HTERT RPE-1 (cell line): ENCODE measurements around the gene LPAR3.
"Not testable (repeated sequence)": the region's sequence is repeated elsewhere in the genome, so short reads cannot be mapped to it uniquely, and the experiment has no call there.

Experiments used
- in situ Hi-C: fragments of 300-500 bp; cut with MboI; formaldehyde crosslinking; loops from 4 replicates; pipeline ENCODE4 v1.14.3; 2020; ENCODE audit warnings: low sequenced_read_pairs

The LPAR3 gene

DNA sequence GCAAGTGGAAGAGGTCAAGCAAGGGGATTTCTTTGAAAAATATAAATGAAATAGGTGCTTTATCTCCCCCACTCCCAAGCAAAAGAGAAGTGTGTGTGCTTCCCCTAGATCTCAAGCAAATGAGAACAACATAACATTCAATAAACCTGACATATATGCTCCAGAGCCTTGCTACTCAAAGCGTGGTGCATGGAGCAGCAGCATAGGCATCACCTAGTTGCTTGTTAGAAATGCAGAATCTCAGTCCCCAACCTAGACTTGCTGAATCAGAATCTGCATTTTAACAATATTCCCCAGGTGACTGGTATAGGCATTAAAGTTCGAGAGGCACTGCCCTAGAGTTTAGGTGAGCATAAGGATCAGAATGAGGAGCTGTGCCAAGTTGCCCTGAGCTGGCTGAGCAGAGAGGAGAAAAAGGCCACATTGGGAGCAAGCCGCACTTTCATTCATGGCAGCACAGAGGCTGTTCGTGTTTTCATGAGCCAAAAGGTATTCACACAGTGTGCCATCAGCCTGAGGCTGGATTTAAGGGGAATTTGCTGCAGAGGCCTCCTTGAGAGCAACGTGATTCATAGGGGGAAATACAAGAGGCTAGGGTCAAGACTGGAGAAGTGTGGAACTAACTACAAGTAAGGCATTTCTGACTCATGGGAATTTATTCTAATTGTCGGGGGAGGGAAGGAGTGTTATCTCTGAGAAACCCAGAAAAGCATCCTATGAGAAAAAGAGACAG is 14.3 kb upstream of the LPAR3 start:
- in situ Hi-C loops = no loop called here

DNA sequence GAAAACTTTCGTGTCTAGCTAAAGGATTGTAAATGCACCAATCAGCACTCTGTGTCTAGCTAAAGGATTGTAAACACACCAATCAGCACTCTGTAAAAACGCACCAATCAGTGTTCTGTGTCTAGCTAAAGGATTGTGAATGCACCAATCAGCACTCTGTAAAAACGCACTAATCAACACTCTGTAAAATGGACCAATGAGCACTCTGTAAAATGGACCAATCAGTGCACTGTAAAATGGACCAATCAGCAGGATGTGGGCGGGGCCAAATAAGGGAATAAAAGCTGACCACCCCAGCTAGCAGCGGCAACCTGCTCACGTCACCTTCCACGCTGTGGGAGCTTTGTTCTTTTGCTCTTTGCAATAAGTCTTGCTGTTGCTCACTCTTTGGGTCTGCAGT is 9.7 kb upstream of the LPAR3 start:
- in situ Hi-C loops = not testable (repeated sequence)

GRCh38 chr1:84899969-84900368 is 7.0 kb upstream of the LPAR3 start:
- in situ Hi-C loops = no loop called here

- in situ Hi-C loops = no loop called here
These were observed 3.3 kb upstream of the LPAR3 start for GRCh38 chr1:84896279-84896678.

DNA sequence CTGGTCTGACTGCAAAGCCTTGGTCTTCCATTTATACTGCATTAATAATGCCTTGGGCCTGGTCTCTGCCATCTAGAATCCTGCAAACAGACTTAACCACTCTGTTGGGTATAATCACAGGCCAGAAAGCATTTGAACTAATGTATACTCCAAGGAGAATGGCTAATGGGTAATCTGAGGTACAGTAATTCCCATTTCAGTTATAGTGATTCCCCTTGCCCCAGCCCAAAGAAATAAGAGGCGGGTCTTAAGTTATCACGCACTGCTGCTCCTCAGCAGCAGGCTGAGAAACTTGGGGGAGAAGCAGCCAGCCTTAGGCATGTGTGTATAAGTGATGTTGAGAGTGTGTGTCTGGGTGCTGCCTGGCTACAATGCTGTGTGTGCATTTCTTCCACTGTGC is 2.4 kb downstream of the LPAR3 start:
- in situ Hi-C loops = no loop called here

DNA sequence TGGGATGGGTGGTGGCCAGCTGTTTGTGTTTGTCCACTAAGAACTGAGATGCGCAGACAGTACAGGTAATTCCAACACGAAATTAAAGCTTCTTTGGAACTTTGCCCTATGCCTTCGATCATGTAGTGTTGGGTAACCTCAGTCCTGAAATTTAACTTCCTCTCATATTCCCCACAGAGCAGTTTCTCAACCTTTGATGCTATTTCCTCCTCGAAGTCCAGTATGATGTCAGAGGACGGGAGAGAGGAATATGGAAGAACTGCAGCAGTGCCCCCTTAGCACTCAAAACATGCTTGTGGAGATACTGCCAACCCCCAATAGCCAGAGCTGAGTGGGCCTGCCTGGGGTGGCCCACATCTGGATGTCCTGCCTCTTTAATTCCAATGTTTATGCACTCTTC is 3.6 kb downstream of the LPAR3 start:
- in situ Hi-C loops = no loop called here

- in situ Hi-C loops = no loop called here
These were observed 4.3 kb downstream of the LPAR3 start for GRCh38 chr1:84888753-84889152.

DNA sequence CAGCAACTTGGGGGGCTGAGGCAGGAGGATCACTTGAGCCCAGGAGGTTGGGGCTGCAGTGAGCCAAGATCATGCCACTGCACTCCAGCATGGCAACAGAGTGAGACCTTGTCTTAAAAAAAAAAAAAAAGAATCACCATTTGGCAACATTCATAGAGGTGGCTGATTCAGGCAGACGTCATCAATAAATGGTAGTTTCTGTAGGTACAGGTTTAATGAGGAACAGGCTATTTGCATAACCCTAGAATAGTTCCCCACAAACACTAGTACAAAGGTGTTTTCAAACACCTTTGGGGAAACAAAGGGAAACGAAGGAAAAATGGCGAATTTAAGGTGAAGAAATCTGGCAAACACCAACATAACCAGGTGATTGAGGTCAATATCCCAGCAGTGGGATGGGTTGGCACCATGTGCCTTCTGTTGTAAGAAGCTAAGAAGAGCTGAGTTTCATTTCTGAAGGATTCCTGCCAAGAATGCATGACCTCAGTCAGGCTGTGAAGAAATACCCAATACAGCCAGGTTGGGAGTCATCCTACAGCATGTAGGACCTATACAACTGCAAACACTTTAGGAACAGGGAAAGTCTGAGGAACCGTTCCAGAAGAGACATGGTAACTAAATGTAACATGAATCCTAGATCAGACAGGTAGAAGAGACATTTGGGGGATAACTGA is 5.6 kb downstream of the LPAR3 start:
- in situ Hi-C loops = no loop called here

- in situ Hi-C loops = no loop called here
These were observed 7.5 kb downstream of the LPAR3 start for GRCh38 chr1:84885469-84885868.

DNA sequence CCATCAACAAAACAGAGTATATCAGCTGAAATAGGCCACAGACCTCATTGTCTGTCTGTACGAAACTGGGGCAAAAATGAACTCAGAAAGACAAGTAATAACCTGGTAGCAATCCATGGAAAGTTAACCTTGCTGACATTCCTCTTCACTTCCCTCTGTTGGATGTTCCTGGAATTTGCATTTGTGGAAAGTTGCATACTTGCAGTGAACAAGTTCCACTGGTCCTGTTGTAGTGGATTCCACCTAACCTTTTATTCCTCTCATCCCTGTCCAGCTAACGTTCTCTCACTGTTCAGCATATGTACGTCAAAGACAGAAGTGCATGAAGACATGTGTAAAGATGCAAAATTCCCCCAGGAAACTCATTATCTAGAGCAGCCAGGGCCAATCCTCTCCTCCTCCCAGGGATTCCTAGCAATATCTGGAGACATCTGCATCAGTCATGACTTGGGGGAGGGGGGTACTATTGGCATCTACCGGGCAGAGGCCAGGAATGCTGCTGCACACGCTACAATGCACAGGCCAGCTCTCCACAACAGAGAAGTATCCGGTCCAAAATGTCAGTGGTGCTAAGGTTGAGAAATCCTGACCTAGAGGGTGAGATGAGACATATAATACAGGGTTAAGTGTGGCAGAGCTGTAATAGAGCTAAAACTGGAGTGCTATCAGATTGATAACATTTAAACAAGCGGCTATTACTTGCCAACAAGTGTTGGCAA is 8.2 kb downstream of the LPAR3 start:
- in situ Hi-C loops = no loop called here

DNA sequence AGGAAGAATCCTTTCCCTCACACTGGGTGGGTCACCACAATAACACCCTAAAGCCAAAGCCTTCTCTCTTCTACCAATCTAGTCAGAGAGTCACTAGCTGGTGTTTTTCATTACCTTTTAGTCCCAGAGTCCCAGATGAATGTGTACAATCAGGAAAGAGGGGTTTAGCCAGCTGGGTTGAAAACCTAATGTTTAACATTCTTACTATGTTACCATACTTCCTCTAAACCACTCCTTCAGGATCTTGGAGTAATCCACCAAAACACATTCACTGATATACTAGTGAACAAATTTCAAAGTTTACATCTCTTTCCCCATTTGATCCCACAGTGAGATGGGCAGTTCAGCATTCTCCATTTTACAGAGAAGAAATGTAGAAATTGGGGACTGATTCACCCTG is 9.7 kb downstream of the LPAR3 start:
- in situ Hi-C loops = no loop called here

GRCh38 chr1:84877592-84877991 is 15.4 kb downstream of the LPAR3 start:
- in situ Hi-C loops = no loop called here

DNA sequence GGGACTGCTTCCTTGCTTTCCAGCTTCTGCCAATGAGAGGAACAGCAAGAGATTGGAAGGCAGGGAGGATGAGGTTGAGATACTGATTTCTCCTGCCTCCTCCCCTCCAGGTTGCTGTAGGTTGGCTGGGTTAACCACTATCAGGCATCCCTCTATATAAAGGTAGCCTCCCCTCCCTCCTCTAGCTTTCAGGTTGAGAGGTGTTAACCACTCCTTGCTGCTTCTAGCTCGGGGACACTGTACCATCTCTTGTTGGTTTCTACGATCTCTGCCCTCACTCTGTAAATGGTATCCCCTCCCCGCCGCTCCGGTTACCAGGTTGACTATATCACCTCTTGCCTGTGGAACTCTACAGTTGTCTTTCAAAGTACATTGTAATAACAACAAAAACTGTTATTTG is 16.7 kb downstream of the LPAR3 start:
- in situ Hi-C loops = no loop called here

GRCh38 chr1:84873366-84873765 is 19.6 kb downstream of the LPAR3 start:
- in situ Hi-C loops = no loop called here

GRCh38 chr1:84872696-84873355 is 20.2 kb downstream of the LPAR3 start:
- in situ Hi-C loops = no loop called here

GRCh38 chr1:84871181-84871580 is 21.8 kb downstream of the LPAR3 start:
- in situ Hi-C loops = no loop called here

GRCh38 chr1:84870591-84870990 is 22.4 kb downstream of the LPAR3 start:
- in situ Hi-C loops = no loop called here

DNA sequence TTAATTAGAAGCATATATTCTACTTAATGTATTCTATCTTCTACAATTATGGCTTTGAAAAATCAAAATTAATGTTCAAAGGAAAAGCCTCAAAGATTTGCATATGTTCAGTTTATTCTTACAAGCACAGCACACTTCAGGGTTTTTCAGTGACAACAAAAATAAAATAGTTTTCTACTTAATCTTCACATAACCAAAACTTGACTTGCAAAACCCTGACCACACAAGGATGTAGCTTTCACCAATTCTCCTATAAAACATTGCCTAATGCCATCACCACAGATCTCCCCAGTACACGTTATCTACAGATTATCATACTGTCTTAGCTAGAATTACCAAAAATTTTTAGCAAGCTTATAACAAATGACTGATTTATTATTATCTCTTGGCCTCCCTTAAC is 23.3 kb downstream of the LPAR3 start:
- in situ Hi-C loops = no loop called here

DNA sequence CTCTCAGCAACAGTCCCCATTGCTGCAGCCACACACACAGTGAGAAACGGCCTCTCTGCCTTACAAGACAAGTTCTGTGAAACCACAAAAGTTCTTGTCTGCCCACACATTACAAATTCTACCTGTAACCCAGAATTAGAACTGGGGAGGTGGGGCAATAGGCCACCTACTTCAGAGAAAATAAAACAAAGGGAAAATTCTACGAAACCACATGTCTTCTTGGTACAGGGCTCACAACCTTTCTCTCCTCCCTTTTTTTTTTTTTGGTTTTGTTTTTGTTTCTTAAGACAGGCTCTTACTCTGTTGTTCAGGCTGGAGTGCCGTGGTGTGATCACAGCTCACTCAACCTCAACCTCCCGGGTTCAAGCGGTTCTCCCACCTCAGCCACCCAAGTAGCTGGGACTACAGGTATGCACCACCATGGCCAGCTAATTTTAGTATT is 30.2 kb downstream of the LPAR3 start:
- in situ Hi-C loops = no loop called here

- in situ Hi-C loops = no loop called here
These were observed 30.9 kb downstream of the LPAR3 start for GRCh38 chr1:84861988-84862644.

- in situ Hi-C loops = no loop called here
These were observed 31.5 kb downstream of the LPAR3 start for GRCh38 chr1:84861516-84861915.
